Activated T-helper 2 cell treated with anti-CD3 and anti-CD28 coated beads, Interferon-gamma antibody, Interleukin-2, Interleukin-4, amounts not matched to agents 10 μg/mL and 5 μg/mL and 100 μg/mL, durations not matched to agents 14 hours and 24 hours and 36 hours (primary cell): ENCODE data around the gene SPINK2. TPM values are rescaled to one million over a fixed set of nuclear protein-coding genes. Genes with fewer than 3 reads are reported as not detected.

ENCODE experiments used
- DNase-seq: peaks from one replicate; pipeline ENCODE4 v3.0.0; 2021; ENCODE audit warnings: low spot score
- H3K27ac Mint-ChIP-seq: one replicate; pipeline ENCODE4 v1.8.0; 2021; ENCODE audit warnings: mixed read lengths
- H3K27me3 Mint-ChIP-seq: one replicate; pipeline ENCODE4 v1.8.0; 2021; ENCODE audit warnings: low read depth, mixed read lengths
- H3K36me3 Mint-ChIP-seq: one replicate; pipeline ENCODE4 v1.8.0; 2021; ENCODE audit warnings: low read depth, mixed read lengths
- H3K4me1 Mint-ChIP-seq: one replicate; pipeline ENCODE4 v1.8.0; 2021; ENCODE audit warnings: low read depth, mixed read lengths
- H3K4me3 Mint-ChIP-seq: one replicate; pipeline ENCODE4 v1.8.0; 2021; ENCODE audit warnings: low read depth, mild to moderate bottlenecking, moderate library complexity, mixed read lengths
- H3K9me3 Mint-ChIP-seq: one replicate; pipeline ENCODE4 v1.8.0; 2021; ENCODE audit warnings: mixed read lengths
- intact Hi-C: fragments of 100-400 bp; cut with micrococcal nuclease; formaldehyde crosslinking; loops from one replicate; pipeline ENCODE4 v1.15.1; 2023
- total RNA-seq: library from RNA; stranded (reverse); gene quantifications from 2 replicates; pipeline ENCODE4 v1.2.3, GENCODE V29; 2022

The SPINK2 gene
- total RNA-seq, 1 donor from 2014 or later, result 0.75 TPM

- no peak overlapping the region for H3K4me3 Mint-ChIP-seq
- intact Hi-C loops, result no loop called here
- no peaks in the 10 kb centered on the region for H3K9me3 Mint-ChIP-seq
- no peak overlapping the region for H3K27ac Mint-ChIP-seq
- no peaks in the 10 kb centered on the region for H3K4me1 Mint-ChIP-seq
- DNase-seq, result no peak
- H3K36me3 Mint-ChIP-seq, result no peaks in the 10 kb centered on the region
- peaks cover 8% of the 10 kb centered on the region for H3K27me3 Mint-ChIP-seq
Measured at GRCh38 chr4:56790691-56791091, 30.8 kb downstream of the SPINK2 start.

GRCh38 chr4:56788081-56788480 is 33.4 kb downstream of the SPINK2 start:
- DNase-seq, result no peak
- H3K4me3 Mint-ChIP-seq, result no peak overlapping the region
- H3K27ac Mint-ChIP-seq, result no peak overlapping the region
- no peaks in the 10 kb centered on the region for H3K36me3 Mint-ChIP-seq
- intact Hi-C loops, result no loop called here
- H3K4me1 Mint-ChIP-seq, result no peaks in the 10 kb centered on the region
- peaks cover 14% of the 10 kb centered on the region for H3K27me3 Mint-ChIP-seq
- H3K9me3 Mint-ChIP-seq, result no peaks in the 10 kb centered on the region

- Mint-ChIP-seq H3K27me3 (peaks cover 15% of the 10 kb centered on the region), H3K9me3 (no peaks in the 10 kb centered on the region), H3K4me3 (no peak overlapping the region), H3K4me1 (no peaks in the 10 kb centered on the region), H3K27ac (no peak overlapping the region), H3K36me3 (no peaks in the 10 kb centered on the region)
- intact Hi-C loops, result no loop called here
- no peak for DNase-seq
Measured at GRCh38 chr4:56787380-56787779, 34.1 kb downstream of the SPINK2 start.

- Mint-ChIP-seq H3K27ac (no peak overlapping the region), H3K36me3 (no peaks in the 10 kb centered on the region), H3K4me1 (no peaks in the 10 kb centered on the region), H3K27me3 (peaks cover 16% of the 10 kb centered on the region), H3K9me3 (no peaks in the 10 kb centered on the region), H3K4me3 (no peak overlapping the region)
- no peak for DNase-seq
- intact Hi-C loops, result no loop called here
Measured at GRCh38 chr4:56786955-56787354, 34.5 kb downstream of the SPINK2 start.

- DNase-seq, result no peak
- intact Hi-C loops, result no loop called here
- Mint-ChIP-seq H3K4me3 (no peak overlapping the region), H3K36me3 (no peaks in the 10 kb centered on the region), H3K9me3 (no peaks in the 10 kb centered on the region), H3K27ac (no peak overlapping the region), H3K27me3 (peaks cover 14% of the 10 kb centered on the region), H3K4me1 (no peaks in the 10 kb centered on the region)
Measured at GRCh38 chr4:56783986-56784385, 37.5 kb downstream of the SPINK2 start.

- Mint-ChIP-seq H3K4me1 (no peaks in the 10 kb centered on the region), H3K36me3 (no peaks in the 10 kb centered on the region), H3K27ac (no peak overlapping the region), H3K27me3 (peaks cover 14% of the 10 kb centered on the region), H3K4me3 (no peak overlapping the region), H3K9me3 (no peaks in the 10 kb centered on the region)
- no peak for DNase-seq
- intact Hi-C loops, result no loop called here
Measured at GRCh38 chr4:56782019-56782418, 39.5 kb downstream of the SPINK2 start.

- Mint-ChIP-seq H3K27me3 (no peaks in the 10 kb centered on the region), H3K27ac (no peak overlapping the region), H3K4me1 (peaks cover 7% of the 10 kb centered on the region), H3K9me3 (no peaks in the 10 kb centered on the region), H3K36me3 (no peaks in the 10 kb centered on the region), H3K4me3 (no peak overlapping the region)
- intact Hi-C loops, result no loop called here
- DNase-seq, result no peak
Measured at GRCh38 chr4:56773346-56773745, 48.2 kb downstream of the SPINK2 start.

- Mint-ChIP-seq H3K9me3 (no peaks in the 10 kb centered on the region), H3K27me3 (no peaks in the 10 kb centered on the region), H3K36me3 (no peaks in the 10 kb centered on the region), H3K4me1 (peaks cover 7% of the 10 kb centered on the region), H3K27ac (no peak overlapping the region), H3K4me3 (no peak overlapping the region)
- intact Hi-C loops, result no loop called here
- no peak for DNase-seq
Measured at GRCh38 chr4:56772134-56772533, 49.4 kb downstream of the SPINK2 start.

- Mint-ChIP-seq H3K27ac (no peak overlapping the region), H3K4me3 (no peak overlapping the region), H3K36me3 (no peaks in the 10 kb centered on the region), H3K9me3 (no peaks in the 10 kb centered on the region), H3K4me1 (peaks cover 10% of the 10 kb centered on the region), H3K27me3 (peaks cover 3% of the 10 kb centered on the region)
- no peak for DNase-seq
- intact Hi-C loops, result no loop called here
Measured at GRCh38 chr4:56768763-56769162, 52.7 kb downstream of the SPINK2 start.

GRCh38 chr4:56768316-56768715 is 53.2 kb downstream of the SPINK2 start:
- Mint-ChIP-seq H3K4me1 (peaks cover 10% of the 10 kb centered on the region), H3K4me3 (no peak overlapping the region), H3K27ac (no peak overlapping the region), H3K27me3 (peaks cover 3% of the 10 kb centered on the region), H3K9me3 (no peaks in the 10 kb centered on the region), H3K36me3 (no peaks in the 10 kb centered on the region)
- no peak for DNase-seq
- intact Hi-C loops, result no loop called here

GRCh38 chr4:56767567-56767966 is 53.9 kb downstream of the SPINK2 start:
- no peak for DNase-seq
- H3K27ac Mint-ChIP-seq, result no peak overlapping the region
- peaks cover 16% of the 10 kb centered on the region for H3K4me1 Mint-ChIP-seq
- H3K36me3 Mint-ChIP-seq, result no peaks in the 10 kb centered on the region
- peaks cover 4% of the 10 kb centered on the region for H3K27me3 Mint-ChIP-seq
- no peaks in the 10 kb centered on the region for H3K9me3 Mint-ChIP-seq
- H3K4me3 Mint-ChIP-seq, result no peak overlapping the region
- intact Hi-C loops, result no loop called here

GRCh38 chr4:56764775-56765174 is 56.7 kb downstream of the SPINK2 start:
- Mint-ChIP-seq H3K36me3 (no peaks in the 10 kb centered on the region), H3K4me3 (no peak overlapping the region), H3K27ac (no peak overlapping the region), H3K27me3 (peaks cover 14% of the 10 kb centered on the region), H3K4me1 (peaks cover 23% of the 10 kb centered on the region), H3K9me3 (no peaks in the 10 kb centered on the region)
- DNase-seq, result no peak
- intact Hi-C loops, result no loop called here

GRCh38 chr4:56764223-56764622 is 57.3 kb downstream of the SPINK2 start:
- intact Hi-C loops, result no loop called here
- Mint-ChIP-seq H3K27ac (no peak overlapping the region), H3K4me1 (peaks cover 25% of the 10 kb centered on the region), H3K9me3 (no peaks in the 10 kb centered on the region), H3K27me3 (peaks cover 14% of the 10 kb centered on the region), H3K36me3 (no peaks in the 10 kb centered on the region), H3K4me3 (no peak overlapping the region)
- DNase-seq, result no peak

GRCh38 chr4:56762484-56763250 is 58.8 kb downstream of the SPINK2 start:
- peaks cover 14% of the 10 kb centered on the region for H3K27me3 Mint-ChIP-seq
- H3K4me1 Mint-ChIP-seq, result peaks cover 31% of the 10 kb centered on the region
- no peaks in the 10 kb centered on the region for H3K9me3 Mint-ChIP-seq
- H3K36me3 Mint-ChIP-seq, result no peaks in the 10 kb centered on the region
- intact Hi-C loops, result no loop called here
- no peak for DNase-seq
- H3K4me3 Mint-ChIP-seq, result no peak overlapping the region
- no peak overlapping the region for H3K27ac Mint-ChIP-seq
